ENCODE data around the gene LRP1-AS. TPM values are rescaled to one million over a fixed set of nuclear protein-coding genes. Genes with fewer than 3 reads are reported as not detected.

The LRP1-AS gene
- total and polyA plus RNA-seq, 2 donors from 2014 or later = not detected

GRCh38 chr12:57118711-57119271 lies 28.6 kb downstream of the LRP1-AS start:
- Histone ChIP-seq H3K9ac (ENCODE audit: low read length in 3 of 3) (no peak overlapping the region), H3K9me3 (ENCODE audit: control insufficient read depth in 2 of 3, insufficient read depth in 1 of 3, low read length in 3 of 3) (no peaks in the 10 kb centered on the region), H3K4me1 (ENCODE audit: control insufficient read depth in 2 of 3, insufficient read depth in 2 of 3, low read depth in 1 of 3, low read length in 3 of 3) (no peaks in the 10 kb centered on the region), H3K27me3 (ENCODE audit: control insufficient read depth, insufficient read depth, low read length) (no peaks in the 10 kb centered on the region), H3K4me3 (ENCODE audit: low read length in 3 of 3) (no peak overlapping the region), H3K36me3 (ENCODE audit: control insufficient read depth in 2 of 3, insufficient read depth in 3 of 3, low read length in 3 of 3) (no peaks in the 10 kb centered on the region), H3K27ac (ENCODE audit: low read depth in 2 of 2, low read length in 2 of 2) (no peak overlapping the region)
- intact Hi-C loops (cut with DNase I) = no loop called here
- TF ChIP-seq, protein P1, sequence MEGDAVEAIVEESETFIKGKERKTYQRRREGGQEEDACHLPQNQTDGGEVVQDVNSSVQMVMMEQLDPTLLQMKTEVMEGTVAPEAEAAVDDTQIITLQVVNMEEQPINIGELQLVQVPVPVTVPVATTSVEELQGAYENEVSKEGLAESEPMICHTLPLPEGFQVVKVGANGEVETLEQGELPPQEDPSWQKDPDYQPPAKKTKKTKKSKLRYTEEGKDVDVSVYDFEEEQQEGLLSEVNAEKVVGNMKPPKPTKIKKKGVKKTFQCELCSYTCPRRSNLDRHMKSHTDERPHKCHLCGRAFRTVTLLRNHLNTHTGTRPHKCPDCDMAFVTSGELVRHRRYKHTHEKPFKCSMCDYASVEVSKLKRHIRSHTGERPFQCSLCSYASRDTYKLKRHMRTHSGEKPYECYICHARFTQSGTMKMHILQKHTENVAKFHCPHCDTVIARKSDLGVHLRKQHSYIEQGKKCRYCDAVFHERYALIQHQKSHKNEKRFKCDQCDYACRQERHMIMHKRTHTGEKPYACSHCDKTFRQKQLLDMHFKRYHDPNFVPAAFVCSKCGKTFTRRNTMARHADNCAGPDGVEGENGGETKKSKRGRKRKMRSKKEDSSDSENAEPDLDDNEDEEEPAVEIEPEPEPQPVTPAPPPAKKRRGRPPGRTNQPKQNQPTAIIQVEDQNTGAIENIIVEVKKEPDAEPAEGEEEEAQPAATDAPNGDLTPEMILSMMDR (IDR thresholded peaks at IDR 0.05; ENCODE audit: borderline replicate concordance, extremely low read depth, insufficient read depth) = no peak
- FAIRE-seq = no peak
- no peak for DNase-seq

GRCh38 chr12:57116580-57117281 lies 30.7 kb downstream of the LRP1-AS start:
- Histone ChIP-seq H3K9ac (ENCODE audit: low read length in 3 of 3) (no peak overlapping the region), H3K27me3 (ENCODE audit: control insufficient read depth, insufficient read depth, low read length) (no peaks in the 10 kb centered on the region), H3K36me3 (ENCODE audit: control insufficient read depth in 2 of 3, insufficient read depth in 3 of 3, low read length in 3 of 3) (no peaks in the 10 kb centered on the region), H3K4me1 (ENCODE audit: control insufficient read depth in 2 of 3, insufficient read depth in 2 of 3, low read depth in 1 of 3, low read length in 3 of 3) (peaks cover 0 to 6% (median 0%) of the 10 kb centered on the region in 3 donors), H3K9me3 (ENCODE audit: control insufficient read depth in 2 of 3, insufficient read depth in 1 of 3, low read length in 3 of 3) (no peaks in the 10 kb centered on the region), H3K27ac (ENCODE audit: low read depth in 2 of 2, low read length in 2 of 2) (no peak overlapping the region), H3K4me3 (ENCODE audit: low read length in 3 of 3) (no peak overlapping the region)
- DNase-seq = no peak
- intact Hi-C loops (cut with DNase I) = no loop called here
- TF ChIP-seq, protein P1 (IDR thresholded peaks at IDR 0.05; ENCODE audit: borderline replicate concordance, extremely low read depth, insufficient read depth) = no peak
- no peak for FAIRE-seq

DNA sequence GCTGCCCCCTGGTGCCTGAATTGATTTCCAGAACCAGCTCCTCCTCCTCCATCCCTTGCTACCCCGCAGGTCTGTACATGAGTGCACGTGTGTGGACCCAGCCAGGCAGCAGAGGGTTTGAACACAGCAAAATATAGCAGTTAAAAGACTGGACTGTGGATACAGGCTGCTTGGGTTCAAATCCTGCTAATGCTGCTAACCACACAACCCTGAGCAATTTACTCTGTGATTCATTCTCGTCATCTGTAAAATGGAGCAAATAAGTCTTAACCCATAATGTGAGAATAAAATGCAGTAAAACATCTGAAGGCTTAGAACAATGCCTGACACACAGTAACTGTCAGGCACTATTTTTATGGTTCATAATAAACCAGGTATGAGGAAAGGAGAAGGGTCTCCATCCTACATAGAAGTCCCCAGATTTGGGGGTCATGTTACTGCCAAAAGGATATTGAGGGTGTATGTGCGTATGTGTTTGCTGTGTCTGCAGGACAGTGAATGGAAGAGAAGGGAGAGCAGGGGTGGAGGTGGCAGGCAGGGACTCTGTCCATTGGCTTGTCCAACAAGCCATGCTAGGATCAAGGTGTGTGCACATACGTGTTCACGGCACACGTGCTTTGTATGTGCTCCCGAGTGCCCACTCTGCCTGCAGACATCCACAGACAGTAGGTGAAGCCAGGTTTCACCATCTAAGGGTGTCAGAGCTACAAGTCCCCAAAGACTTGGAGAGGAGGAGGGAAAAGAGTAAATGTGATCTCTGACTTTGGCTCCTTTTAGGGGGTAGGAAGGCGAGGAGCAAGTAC lies 34.7 kb downstream of the LRP1-AS start:
- H3K9ac ChIP-seq (ENCODE audit: low read length in 3 of 3) = peak overlapping the region; percentile 50 to 98 (median 54)
- FAIRE-seq (no peak), DNase-seq (no peak)
- intact Hi-C loops (cut with DNase I) = loop anchor here (5.0 kb wide), 1 partner anchor 45 kb away; no protein-coding TSS in a partner anchor
- no peaks in the 10 kb centered on the region for H3K9me3 ChIP-seq (ENCODE audit: control insufficient read depth in 2 of 3, insufficient read depth in 1 of 3, low read length in 3 of 3)
- peaks cover 0 to 16% (median 8%) of the 10 kb centered on the region in 3 donors for H3K4me1 ChIP-seq (ENCODE audit: control insufficient read depth in 2 of 3, insufficient read depth in 2 of 3, low read depth in 1 of 3, low read length in 3 of 3)
- peaks cover 0 to 3% (median 0%) of the 10 kb centered on the region in 3 donors for H3K36me3 ChIP-seq (ENCODE audit: control insufficient read depth in 2 of 3, insufficient read depth in 3 of 3, low read length in 3 of 3)
- H3K27me3 ChIP-seq (ENCODE audit: control insufficient read depth, insufficient read depth, low read length) = no peaks in the 10 kb centered on the region
- H3K4me3 ChIP-seq (ENCODE audit: low read length in 3 of 3) = peak overlapping the region in 2 of 3 donors; percentile 87 to 93
- H3K27ac ChIP-seq (ENCODE audit: low read depth in 2 of 2, low read length in 2 of 2) = peak overlapping the region; percentile 99 to 100
- TF ChIP-seq, protein P1 (IDR thresholded peaks at IDR 0.05; ENCODE audit: borderline replicate concordance, extremely low read depth, insufficient read depth) = peak; percentile 87

Data from kidney (tissue), 14 donors.